ENCODE data around the gene NR1H3. TPM values are rescaled to one million over a fixed set of nuclear protein-coding genes. Genes with fewer than 3 reads are reported as not detected.
A peak's percentile ranks its signal among the peaks of the same experiment; 100 is the strongest.

Gene NR1H3
- polyA plus RNA-seq, 4 donors, result 41.2 to 42.0 (median 41.8) TPM

- peak; percentile 71 to 80 (median 76) for DNase-seq (ENCODE audit: low read depth in 4 of 4, low spot score in 3 of 4)
Measured at GRCh38 chr11:47269002-47269828, 11.4 kb downstream of the NR1H3 start.

DNA sequence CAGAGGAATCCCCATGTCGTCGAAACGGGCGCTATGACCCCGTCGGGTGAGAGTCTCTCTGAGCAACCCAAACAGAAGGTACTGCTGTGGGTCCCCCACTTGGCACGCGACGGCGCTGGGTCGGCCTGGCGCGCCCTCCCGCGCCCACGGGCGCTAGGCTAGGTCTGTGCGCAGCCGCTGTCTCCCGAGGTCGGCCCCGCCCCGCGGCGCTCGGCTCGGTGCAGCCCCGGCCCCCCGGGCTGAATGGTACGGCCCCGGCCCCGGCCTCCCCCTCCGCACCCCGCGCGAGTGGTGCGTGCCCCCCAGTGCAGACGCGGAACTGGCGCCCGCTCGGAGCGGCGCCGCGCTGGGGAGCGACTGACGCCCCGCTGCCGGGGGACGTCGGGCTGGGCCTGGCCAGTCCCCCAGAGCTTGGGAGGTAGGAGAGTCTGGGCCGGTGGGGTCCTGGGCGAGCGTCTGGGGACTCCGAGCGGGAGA lies 12.1 kb downstream of the NR1H3 start, which contains the start of gene MADD:
Gene MADD (plus strand): TSS at position 305 of the 477 bp plus-strand sequence.
- peak; percentile 51 to 74 (median 62) for DNase-seq (ENCODE audit: low read depth in 4 of 4, low spot score in 3 of 4)

GRCh38 chr11:47270331-47271271 lies 12.8 kb downstream of the NR1H3 start:
- DNase-seq (ENCODE audit: low read depth in 4 of 4, low spot score in 3 of 4), result no peak

- no peak for DNase-seq (ENCODE audit: low read depth in 4 of 4, low spot score in 3 of 4)
Measured at GRCh38 chr11:47271328-47271727, 13.5 kb downstream of the NR1H3 start.

DNA sequence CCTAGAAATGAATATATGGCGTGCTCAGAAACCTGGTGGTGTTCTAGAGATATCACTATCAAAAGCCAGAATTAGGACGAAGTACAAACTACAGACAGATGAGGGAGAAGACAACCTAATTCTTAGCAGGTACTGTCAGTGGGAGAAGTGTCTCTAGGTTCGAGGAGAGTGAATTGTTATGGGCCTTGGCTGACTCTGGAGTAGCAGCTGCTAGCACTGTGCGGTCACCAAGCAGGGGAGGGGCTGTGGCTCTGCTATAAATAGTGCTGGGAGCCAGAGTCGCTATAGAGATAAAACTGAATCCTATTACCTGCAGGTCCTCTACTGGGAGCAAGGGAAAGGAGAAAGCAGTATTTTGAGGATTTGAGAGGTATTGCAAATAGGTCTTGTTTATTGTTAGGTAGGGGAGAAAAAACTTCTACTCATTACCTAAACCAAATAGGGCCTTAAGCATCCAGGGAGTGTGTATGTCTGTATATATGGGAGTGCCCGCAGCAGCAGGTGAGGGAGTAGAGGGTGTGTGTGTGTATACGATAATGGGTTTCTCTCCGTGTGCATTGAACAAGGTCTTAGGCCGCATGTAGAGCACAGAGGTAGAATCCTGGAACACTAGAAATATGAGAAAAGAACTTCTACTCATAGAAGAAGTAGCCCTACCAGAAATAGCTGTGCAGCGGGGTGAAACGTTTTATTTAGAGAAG lies 14.3 kb downstream of the NR1H3 start:
- DNase-seq (ENCODE audit: low read depth in 4 of 4, low spot score in 3 of 4), result no peak

DNA sequence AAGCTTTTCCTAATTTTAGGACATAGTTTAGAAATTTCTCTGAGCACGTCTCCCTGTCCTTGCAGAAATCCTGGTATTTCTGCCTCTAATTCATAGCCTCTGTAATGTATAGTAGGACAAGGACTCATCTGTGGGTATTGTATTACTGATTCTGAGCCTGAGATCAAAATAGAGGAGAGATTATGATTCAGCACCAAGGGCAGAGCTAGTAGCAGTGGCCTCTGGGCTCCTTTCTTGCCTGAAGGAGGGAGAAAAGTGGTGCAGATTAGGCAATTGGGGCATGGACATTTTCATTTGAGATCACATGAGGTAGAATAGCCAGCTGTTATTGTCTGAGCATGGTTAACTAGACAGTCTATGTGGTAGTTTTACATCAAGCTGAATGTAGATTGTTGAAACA lies 14.9 kb downstream of the NR1H3 start:
- no peak for DNase-seq (ENCODE audit: low read depth in 4 of 4, low spot score in 3 of 4)

DNA sequence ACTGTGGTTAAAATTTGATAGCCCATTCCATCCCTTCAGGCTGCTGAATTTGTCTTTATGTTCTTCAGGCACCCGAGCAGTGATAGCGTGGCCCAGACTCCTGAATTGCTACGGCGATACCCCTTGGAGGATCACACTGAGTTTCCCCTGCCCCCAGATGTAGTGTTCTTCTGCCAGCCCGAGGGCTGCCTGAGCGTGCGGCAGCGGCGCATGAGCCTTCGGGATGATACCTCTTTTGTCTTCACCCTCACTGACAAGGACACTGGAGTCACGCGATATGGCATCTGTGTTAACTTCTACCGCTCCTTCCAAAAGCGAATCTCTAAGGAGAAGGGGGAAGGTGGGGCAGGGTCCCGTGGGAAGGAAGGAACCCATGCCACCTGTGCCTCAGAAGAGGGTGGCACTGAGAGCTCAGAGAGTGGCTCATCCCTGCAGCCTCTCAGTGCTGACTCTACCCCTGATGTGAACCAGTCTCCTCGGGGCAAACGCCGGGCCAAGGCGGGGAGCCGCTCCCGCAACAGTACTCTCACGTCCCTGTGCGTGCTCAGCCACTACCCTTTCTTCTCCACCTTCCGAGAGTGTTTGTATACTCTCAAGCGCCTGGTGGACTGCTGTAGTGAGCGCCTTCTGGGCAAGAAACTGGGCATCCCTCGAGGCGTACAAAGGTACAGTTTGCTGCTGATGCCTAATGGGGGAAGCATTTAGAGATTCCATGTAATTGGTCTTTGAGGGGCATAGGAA lies 16.9 kb downstream of the NR1H3 start:
- no peak for DNase-seq (ENCODE audit: low read depth in 4 of 4, low spot score in 3 of 4)

DNA sequence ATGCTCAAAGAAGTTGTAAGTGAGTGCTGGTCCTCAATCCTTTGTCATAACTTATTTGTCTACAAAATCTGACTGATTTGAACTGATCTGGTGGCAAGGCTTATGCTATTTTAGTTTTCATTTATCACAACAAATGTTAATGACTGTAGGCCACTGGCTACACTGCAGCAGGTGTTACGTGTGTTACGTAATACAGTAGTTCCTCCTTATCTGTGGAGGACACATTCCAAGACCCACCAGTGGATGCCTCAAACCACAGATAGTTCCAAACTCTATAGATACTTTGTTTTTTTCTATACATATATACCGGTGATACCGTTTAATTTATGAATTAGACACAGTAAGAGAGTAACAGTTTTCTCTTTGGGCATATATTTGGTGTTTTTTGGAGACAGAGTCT lies 19.1 kb downstream of the NR1H3 start:
- no peak for DNase-seq (ENCODE audit: low read depth in 4 of 4, low spot score in 3 of 4)

GRCh38 chr11:47278058-47278457 lies 20.3 kb downstream of the NR1H3 start:
- no peak for DNase-seq (ENCODE audit: low read depth in 4 of 4, low spot score in 3 of 4)

- DNase-seq (ENCODE audit: low read depth in 4 of 4, low spot score in 3 of 4), result no peak
Measured at GRCh38 chr11:47278769-47279168, 21.0 kb downstream of the NR1H3 start.

- DNase-seq (ENCODE audit: low read depth in 4 of 4, low spot score in 3 of 4), result no peak
Measured at GRCh38 chr11:47280099-47280498, 22.3 kb downstream of the NR1H3 start.

DNA sequence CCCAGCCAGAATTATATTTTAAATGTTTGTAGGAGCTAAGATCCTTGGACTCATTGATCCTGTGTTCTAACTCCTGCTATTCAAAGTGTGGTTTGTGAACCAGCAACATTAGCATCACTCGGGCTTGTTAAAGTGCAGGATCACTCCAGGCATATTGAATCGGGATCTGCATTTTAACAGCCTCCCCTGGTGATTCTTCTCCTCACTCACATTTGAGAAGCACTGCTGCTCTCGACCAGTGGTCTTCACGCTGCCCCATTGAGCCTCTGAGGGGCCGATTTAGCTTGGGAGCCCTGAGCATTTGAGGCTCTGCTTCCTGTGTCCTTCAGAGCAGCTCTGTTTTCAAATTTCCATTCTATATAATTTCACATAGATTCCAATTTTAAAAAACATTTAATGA lies 23.1 kb downstream of the NR1H3 start:
- no peak for DNase-seq (ENCODE audit: low read depth in 4 of 4, low spot score in 3 of 4)

- no peak for DNase-seq (ENCODE audit: low read depth in 4 of 4, low spot score in 3 of 4)
Measured at GRCh38 chr11:47282462-47282861, 24.7 kb downstream of the NR1H3 start.

- no peak for DNase-seq (ENCODE audit: low read depth in 4 of 4, low spot score in 3 of 4)
Measured at GRCh38 chr11:47284151-47284550, 26.4 kb downstream of the NR1H3 start.

GRCh38 chr11:47285969-47286770 lies 28.4 kb downstream of the NR1H3 start:
- no peak for DNase-seq (ENCODE audit: low read depth in 4 of 4, low spot score in 3 of 4)

- DNase-seq (ENCODE audit: low read depth in 4 of 4, low spot score in 3 of 4), result no peak
Measured at GRCh38 chr11:47288066-47288465, 30.3 kb downstream of the NR1H3 start.

- DNase-seq (ENCODE audit: low read depth in 4 of 4, low spot score in 3 of 4), result no peak
Measured at GRCh38 chr11:47289856-47290255, 32.1 kb downstream of the NR1H3 start.

DNA sequence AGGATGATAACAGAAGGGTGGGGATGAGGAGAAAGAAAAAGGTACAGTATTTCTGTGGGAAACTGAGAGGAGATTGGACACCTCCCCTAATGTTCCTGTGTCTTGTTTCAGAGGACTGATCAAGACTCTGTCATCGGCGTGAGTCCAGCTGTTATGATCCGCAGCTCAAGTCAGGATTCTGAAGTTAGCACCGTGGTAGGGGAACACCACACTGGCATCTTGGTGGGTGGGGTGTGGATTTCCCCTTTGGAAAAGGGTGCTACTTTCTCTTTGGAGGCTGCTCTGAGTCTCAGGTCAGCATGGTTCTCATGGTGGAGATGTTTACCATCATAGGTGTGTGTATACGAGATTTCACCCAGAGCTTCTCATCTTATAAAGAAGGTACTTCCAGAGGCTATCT lies 37.6 kb downstream of the NR1H3 start:
- no peak for DNase-seq (ENCODE audit: low read depth in 4 of 4, low spot score in 3 of 4)

DNA sequence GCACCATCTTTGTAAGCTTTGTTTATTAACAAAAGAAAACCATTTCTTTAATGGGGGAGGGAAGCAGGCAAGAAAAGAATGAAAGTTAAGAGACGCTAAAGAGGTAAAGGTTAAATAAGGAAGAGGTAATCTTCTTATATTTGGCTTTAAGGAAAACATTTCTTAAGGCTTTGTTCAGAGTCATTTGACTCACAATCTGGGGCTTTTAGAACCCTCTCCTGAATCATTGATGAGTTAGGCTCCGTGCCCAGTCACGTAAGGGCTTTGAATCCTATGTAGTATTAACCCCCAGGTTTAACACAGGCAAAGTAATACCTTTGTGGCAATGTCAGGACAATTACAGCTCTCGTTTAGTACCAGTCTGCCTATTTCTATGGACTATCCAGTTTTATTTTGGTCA lies 38.2 kb downstream of the NR1H3 start:
- no peak for DNase-seq (ENCODE audit: low read depth in 4 of 4, low spot score in 3 of 4)

Data from right renal pelvis (tissue), 4 donors.